ENCODE measurements around the gene ALDH1A1.

Gene ALDH1A1

GRCh38 chr9:72952914-72953313 is at the start of gene ALDH1A1:
Gene ALDH1A1, minus strand, starts transcription at chr9:72953053. Its CDS starts 53 bp downstream, at chr9:72953000.
- DNase-seq (ENCODE audit: low read depth in 2 of 2): no peak
- no peak for TF ChIP-seq CTCF (IDR thresholded peaks at IDR 0.05; ENCODE audit: low read depth, low read length)
- no peak within 1 kb of the TSS for H3K4me3 ChIP-seq (replicated peaks in 1 of 2; ENCODE audit: low read depth in 2 of 2, low read length in 2 of 2)

- no peak for DNase-seq (ENCODE audit: low read depth in 2 of 2)
- H3K4me3 ChIP-seq (replicated peaks in 1 of 2; ENCODE audit: low read depth in 2 of 2, low read length in 2 of 2): no peak overlapping the region
- no peak for TF ChIP-seq CTCF (IDR thresholded peaks at IDR 0.05; ENCODE audit: low read depth, low read length)
Observed at GRCh38 chr9:73001860-73002259, 49.0 kb upstream of the ALDH1A1 start.

DNA sequence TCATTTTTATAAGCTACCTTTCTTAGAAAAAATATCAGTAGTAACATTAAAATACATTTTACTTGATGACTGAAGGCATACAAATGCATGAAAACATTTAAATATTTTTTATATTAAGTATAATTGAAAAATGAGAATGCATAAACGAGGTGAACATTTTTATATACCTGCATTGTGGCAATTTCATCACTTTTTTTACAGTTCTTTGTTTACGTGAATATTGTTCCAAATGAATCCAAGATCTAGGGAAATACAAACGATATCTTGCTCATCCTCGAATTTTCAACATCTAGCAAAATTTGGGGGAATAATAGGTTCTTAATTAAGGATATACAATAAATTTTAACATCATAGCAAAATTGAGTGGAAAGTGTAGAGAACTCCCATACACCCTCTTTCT is 45.5 kb upstream of the ALDH1A1 start:
- no peak for TF ChIP-seq CTCF (IDR thresholded peaks at IDR 0.05; ENCODE audit: low read depth, low read length)
- H3K4me3 ChIP-seq (replicated peaks in 1 of 2; ENCODE audit: low read depth in 2 of 2, low read length in 2 of 2): no peak overlapping the region

GRCh38 chr9:72997387-72997995 is 44.6 kb upstream of the ALDH1A1 start:
- no peak for TF ChIP-seq CTCF (IDR thresholded peaks at IDR 0.05; ENCODE audit: low read depth, low read length)
- H3K4me3 ChIP-seq (replicated peaks in 1 of 2; ENCODE audit: low read depth in 2 of 2, low read length in 2 of 2): no peak overlapping the region
- no peak for DNase-seq (ENCODE audit: low read depth in 2 of 2)

More for the DNA sequence above, 45.5 kb upstream of the ALDH1A1 start:
- no peak for DNase-seq (ENCODE audit: low read depth in 2 of 2)

- no peak overlapping the region for H3K4me3 ChIP-seq (replicated peaks in 1 of 2; ENCODE audit: low read depth in 2 of 2, low read length in 2 of 2)
- no peak for TF ChIP-seq CTCF (IDR thresholded peaks at IDR 0.05; ENCODE audit: low read depth, low read length)
- DNase-seq (ENCODE audit: low read depth in 2 of 2): no peak
Observed at GRCh38 chr9:72996684-72997314, 43.9 kb upstream of the ALDH1A1 start.

GRCh38 chr9:72996114-72996513 is 43.3 kb upstream of the ALDH1A1 start:
- DNase-seq (ENCODE audit: low read depth in 2 of 2): peak in 1 of 2 donors; percentile 54
- no peak overlapping the region for H3K4me3 ChIP-seq (replicated peaks in 1 of 2; ENCODE audit: low read depth in 2 of 2, low read length in 2 of 2)
- no peak for TF ChIP-seq CTCF (IDR thresholded peaks at IDR 0.05; ENCODE audit: low read depth, low read length)
